K562 (cell line): ENCODE results near the gene SYNM. TPM values are rescaled to one million over a fixed set of nuclear protein-coding genes. Genes with fewer than 3 reads are reported as not detected.

Experiments
- ARID4B ChIP-seq: sonication (generic); formaldehyde crosslinking; IDR thresholded peaks from 2 replicates; pipeline ENCODE4 v1.8.0; 2022; ENCODE audit warnings: mild to moderate bottlenecking, missing genetic modification reagents
- EWSR1 ChIP-seq: fragments of 450-650 bp; IDR thresholded peaks from 2 replicates; pipeline ENCODE4 v1.6.1; 2018; ENCODE audit warnings: borderline replicate concordance, mild to moderate bottlenecking, low read depth, moderate library complexity; ENCODE audit not compliant: partially characterized antibody
- GABPB1 ChIP-seq: sonication (generic); formaldehyde crosslinking; IDR thresholded peaks from 2 replicates; pipeline ENCODE4 v1.8.0; 2022; ENCODE audit warnings: mild to moderate bottlenecking, missing genetic modification reagents
- GTF2B ChIP-seq: IDR thresholded peaks from 2 replicates; pipeline ENCODE4 v1.6.1; 2011; ENCODE audit not compliant: insufficient read length; ENCODE audit errors: extremely low read depth
- NR0B1 ChIP-seq: fragments of 450-650 bp; IDR thresholded peaks from one replicate; pipeline ENCODE4 v1.6.1; 2018; ENCODE audit warnings: mild to moderate bottlenecking, moderate library complexity; ENCODE audit not compliant: partially characterized antibody
- PHTF2 ChIP-seq: fragments of 250-450 bp; sonication (Bioruptor Pico); IDR thresholded peaks from 2 replicates; pipeline ENCODE4 v1.5.0; 2021; ENCODE audit warnings: mild to moderate bottlenecking
- PML ChIP-seq: IDR thresholded peaks from 2 replicates; pipeline ENCODE4 v1.6.1; 2012; ENCODE audit warnings: low read length, inconsistent platforms
- TEAD1 ChIP-seq, 2 experiments: fragments of 450-650 bp in 1 of 2; sonication (generic) in 1 of 2; formaldehyde crosslinking; IDR thresholded peaks; 2 replicates each; pipeline versions ENCODE4 v1.4.0 to v1.8.0; 2020 to 2022; ENCODE audit warnings: mild to moderate bottlenecking in 2 of 2, missing genetic modification reagents in 1 of 2
- ZBTB9 ChIP-seq: fragments of 450-650 bp; formaldehyde crosslinking; IDR thresholded peaks from 2 replicates; pipeline ENCODE4 v1.4.0; 2020; ENCODE audit warnings: mild to moderate bottlenecking, moderate library complexity
- polyA plus RNA-seq, 8 experiments: library from polyadenylated mRNA; depleted of rRNA in 4 of 8; stranded (reverse) in 5 of 8; unstranded in 3 of 8; fragments of >200 nt; fragmentation: Nextera tagmentation in 2 of 8; fragmentation: Illumina TruSeq in 1 of 8; extraction: Ambion mirVana in 2 of 8; extraction: Trizol in 1 of 8; gene quantifications; 2 replicates each; pipeline versions ENCODE4 v1.2.1 to v1.2.3, GENCODE V29; 2011 to 2014; ENCODE audit warnings: inconsistent platforms in 1 of 8, missing spikeins in 1 of 8
- total RNA-seq, 7 experiments: library from RNA; depleted of rRNA in 6 of 7; stranded (reverse); fragments of >200 nt in 6 of 7; fragmentation: Illumina TruSeq in 2 of 7; extraction: Trizol in 2 of 7; gene quantifications; 2 replicates each; pipeline versions ENCODE4 v1.2.1 to v1.2.3, GENCODE V29; 2011 to 2021; ENCODE audit warnings: low replicate concordance in 1 of 7

The SYNM gene
- total and polyA plus RNA-seq, 9 of the 15 experiments (the other 6 are each of a cell fraction or from before 2014, with no cell fraction given), result 0.01 to 0.42 (median 0.13) TPM

- TF ChIP-seq ARID4B (no peak), TEAD1 (CRISPR knock-in tag; IDR thresholded peaks at IDR 0.05) (no peak), NR0B1 (no peak), GABPB1 (CRISPR knock-in tag) (no peak), PML (no peak), PHTF2 (no peak), GTF2B (no peak), EWSR1 (no peak), ZBTB9 (CRISPR knock-in tag) (no peak)
Observed at GRCh38 chr15:99155961-99156443, 51.1 kb downstream of the SYNM start (continued).
